ENCODE results near the gene SERPINB1.
"Not testable (repeated sequence)": the region's sequence is repeated elsewhere in the genome, so short reads cannot be mapped to it uniquely, and the experiment has no call there.

The SERPINB1 gene

DNA sequence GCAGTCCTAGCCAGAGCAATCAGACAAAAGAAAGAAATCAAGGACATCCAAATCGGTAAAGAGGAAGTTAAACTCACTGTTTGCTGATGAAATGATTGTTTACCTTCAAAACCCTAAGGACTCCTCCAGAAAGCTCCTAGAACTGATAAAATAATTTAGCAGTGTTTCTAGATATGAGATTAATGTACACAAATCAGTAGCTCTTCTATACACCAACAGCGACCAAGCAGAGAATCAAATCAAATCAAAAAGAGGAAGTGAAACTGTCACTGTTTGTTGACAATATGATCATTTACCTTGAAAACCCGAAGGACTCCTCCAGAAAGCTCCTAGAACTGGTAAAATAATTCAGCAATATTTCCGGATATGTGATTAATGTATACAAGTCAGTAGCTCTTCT is 39.8 kb upstream of the SERPINB1 start:
- H3K27ac ChIP-seq = no peak overlapping the region
- no peak overlapping the region for H3K4me3 ChIP-seq (ENCODE audit: low read depth, low read length)

DNA sequence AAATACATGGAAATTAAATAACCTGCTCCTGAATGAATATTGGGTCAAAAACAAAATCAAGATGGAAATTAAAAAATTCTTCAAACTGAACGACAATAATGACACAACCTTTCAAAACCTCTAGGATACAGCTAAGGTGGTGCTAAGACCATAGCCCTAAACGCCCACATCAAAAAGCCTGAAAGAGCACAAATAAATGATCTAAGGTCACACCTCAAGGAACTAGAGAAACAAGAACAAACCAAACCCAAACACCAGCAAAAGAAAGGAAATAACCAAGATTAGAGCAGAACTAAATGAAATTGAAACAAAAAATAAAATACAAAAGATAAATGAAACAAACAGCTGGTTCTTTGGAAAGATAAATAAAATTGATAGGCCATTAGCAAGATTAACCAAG is 38.5 kb upstream of the SERPINB1 start:
- H3K36me3 ChIP-seq (replicated peaks); H3K27ac ChIP-seq; in situ Hi-C loops (cut with HindIII; ENCODE audit: low pct_ligation_motif_present, low sequenced_read_pairs); H3K4me3 ChIP-seq (ENCODE audit: low read depth, low read length); H3K27me3 ChIP-seq (replicated peaks); DNase-seq: not testable (repeated sequence)

More for the DNA sequence above, 39.8 kb upstream of the SERPINB1 start:
- DNase-seq = no peak
- in situ Hi-C loops (cut with HindIII; ENCODE audit: low pct_ligation_motif_present, low sequenced_read_pairs) = no loop called here
- TF ChIP-seq, protein P1, sequence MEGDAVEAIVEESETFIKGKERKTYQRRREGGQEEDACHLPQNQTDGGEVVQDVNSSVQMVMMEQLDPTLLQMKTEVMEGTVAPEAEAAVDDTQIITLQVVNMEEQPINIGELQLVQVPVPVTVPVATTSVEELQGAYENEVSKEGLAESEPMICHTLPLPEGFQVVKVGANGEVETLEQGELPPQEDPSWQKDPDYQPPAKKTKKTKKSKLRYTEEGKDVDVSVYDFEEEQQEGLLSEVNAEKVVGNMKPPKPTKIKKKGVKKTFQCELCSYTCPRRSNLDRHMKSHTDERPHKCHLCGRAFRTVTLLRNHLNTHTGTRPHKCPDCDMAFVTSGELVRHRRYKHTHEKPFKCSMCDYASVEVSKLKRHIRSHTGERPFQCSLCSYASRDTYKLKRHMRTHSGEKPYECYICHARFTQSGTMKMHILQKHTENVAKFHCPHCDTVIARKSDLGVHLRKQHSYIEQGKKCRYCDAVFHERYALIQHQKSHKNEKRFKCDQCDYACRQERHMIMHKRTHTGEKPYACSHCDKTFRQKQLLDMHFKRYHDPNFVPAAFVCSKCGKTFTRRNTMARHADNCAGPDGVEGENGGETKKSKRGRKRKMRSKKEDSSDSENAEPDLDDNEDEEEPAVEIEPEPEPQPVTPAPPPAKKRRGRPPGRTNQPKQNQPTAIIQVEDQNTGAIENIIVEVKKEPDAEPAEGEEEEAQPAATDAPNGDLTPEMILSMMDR (IDR thresholded peaks at IDR 0.05; ENCODE audit: low read depth, low read length, missing control alignments) = no peak
- H3K36me3 ChIP-seq (replicated peaks) = no peaks in the 10 kb centered on the region
- no peaks in the 10 kb centered on the region for H3K27me3 ChIP-seq (replicated peaks)

GRCh38 chr6:2877960-2878359 is 36.3 kb upstream of the SERPINB1 start:
- Histone ChIP-seq H3K27me3 (replicated peaks) (no peaks in the 10 kb centered on the region), H3K27ac (peak overlapping the region; percentile 80), H3K36me3 (replicated peaks) (no peaks in the 10 kb centered on the region), H3K4me3 (ENCODE audit: low read depth, low read length) (no peak overlapping the region)
- in situ Hi-C loops (cut with HindIII; ENCODE audit: low pct_ligation_motif_present, low sequenced_read_pairs) = no loop called here
- DNase-seq = no peak
- TF ChIP-seq, protein P1 (IDR thresholded peaks at IDR 0.05; ENCODE audit: low read depth, low read length, missing control alignments) = no peak

DNA sequence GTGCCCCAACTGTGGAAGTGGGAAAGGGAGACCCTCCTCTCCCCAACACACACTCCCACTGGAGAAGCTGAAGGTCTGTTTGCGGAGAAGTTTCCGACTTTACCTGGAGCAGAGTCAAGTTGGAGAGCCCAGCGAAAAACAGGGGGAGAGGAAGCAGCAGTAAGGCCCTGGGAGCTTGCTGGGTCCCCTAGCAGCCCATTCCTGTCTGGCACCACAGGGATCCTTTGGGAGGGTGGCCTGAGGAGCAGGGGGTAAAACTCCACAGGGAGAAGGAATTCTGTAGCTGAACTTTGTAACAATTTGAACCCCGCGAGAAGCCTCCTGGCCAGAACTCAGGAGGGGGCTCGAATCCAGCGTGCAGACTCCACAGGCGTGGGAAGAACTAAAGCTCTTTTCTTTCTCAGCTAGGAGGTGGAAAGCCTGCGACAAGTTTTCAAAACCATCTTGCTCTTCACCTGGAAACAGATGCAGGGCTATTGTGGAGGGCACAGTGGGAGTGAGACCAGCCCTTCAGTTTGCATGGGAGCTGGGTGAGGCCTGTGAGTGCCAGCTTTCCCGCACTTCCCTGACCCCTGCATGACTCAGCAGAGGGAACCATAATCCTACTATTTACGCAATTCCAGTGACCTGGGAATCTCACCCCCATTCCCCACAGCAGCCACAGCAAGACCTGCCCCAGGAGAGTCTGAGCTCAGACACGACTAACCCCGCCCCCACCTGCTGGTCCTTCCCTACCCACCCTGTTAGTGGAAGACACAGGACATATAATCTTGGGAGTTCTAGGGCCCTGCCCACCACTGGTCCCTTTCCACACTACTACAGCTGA is 35.6 kb upstream of the SERPINB1 start:
- in situ Hi-C loops (cut with HindIII; ENCODE audit: low pct_ligation_motif_present, low sequenced_read_pairs) = no loop called here
- DNase-seq = peak; percentile 52
- TF ChIP-seq, protein P1 (IDR thresholded peaks at IDR 0.05; ENCODE audit: low read depth, low read length, missing control alignments) = no peak
- peak overlapping the region; percentile 80 for H3K27ac ChIP-seq
- peak overlapping the region; percentile 0 for H3K4me3 ChIP-seq (ENCODE audit: low read depth, low read length)
- no peaks in the 10 kb centered on the region for H3K27me3 ChIP-seq (replicated peaks)
- H3K36me3 ChIP-seq (replicated peaks) = no peaks in the 10 kb centered on the region

DNA sequence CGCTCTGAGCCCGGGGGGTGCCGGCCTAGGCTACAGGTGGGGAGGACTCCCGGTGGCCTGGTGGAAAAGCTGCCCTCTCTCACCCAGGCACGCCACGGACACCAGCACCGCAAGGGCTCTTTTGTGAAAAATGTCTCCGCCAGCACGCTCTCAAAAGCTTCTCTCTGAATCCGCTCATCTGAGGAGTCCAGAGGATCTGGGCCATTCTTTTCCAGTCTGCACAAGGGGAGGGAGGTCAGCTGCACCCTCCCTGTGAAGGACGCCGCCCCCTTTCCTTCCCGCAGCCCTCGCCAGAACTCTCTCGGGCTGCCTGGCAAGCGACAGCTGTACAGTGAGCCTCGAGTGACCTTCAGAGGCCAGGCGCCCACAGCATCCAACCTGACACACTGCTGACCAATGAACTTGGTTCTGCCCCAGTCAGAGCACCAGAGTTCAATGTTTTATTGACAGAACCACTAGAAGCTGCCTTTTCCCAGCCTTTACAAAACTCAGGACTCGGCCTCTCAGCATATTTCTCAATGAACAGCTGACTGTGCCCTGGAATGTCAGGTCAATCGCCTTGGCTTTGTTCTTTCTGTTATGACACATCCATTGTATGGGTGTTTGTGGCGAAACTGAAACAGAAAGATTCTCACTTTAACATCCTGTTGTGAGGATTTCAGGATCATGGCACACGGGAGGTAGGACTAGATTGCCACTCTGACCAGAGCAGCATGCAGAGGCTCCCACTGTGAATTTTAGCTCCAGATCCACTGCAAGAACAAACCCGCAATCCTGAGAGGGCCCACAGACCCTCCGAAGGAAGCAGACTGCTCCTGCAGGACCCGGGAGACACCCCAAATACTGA is 34.8 kb upstream of the SERPINB1 start:
- TF ChIP-seq, protein P1 (IDR thresholded peaks at IDR 0.05; ENCODE audit: low read depth, low read length, missing control alignments) = no peak
- H3K4me3 ChIP-seq (ENCODE audit: low read depth, low read length) = peak overlapping the region; percentile 37
- no peaks in the 10 kb centered on the region for H3K27me3 ChIP-seq (replicated peaks)
- no peaks in the 10 kb centered on the region for H3K36me3 ChIP-seq (replicated peaks)
- peak overlapping the region; percentile 80 for H3K27ac ChIP-seq
- peak; percentile 93 for DNase-seq
- in situ Hi-C loops (cut with HindIII; ENCODE audit: low pct_ligation_motif_present, low sequenced_read_pairs) = no loop called here
